Stimulated activated CD8-positive, alpha-beta memory T cell treated with anti-CD3 and anti-CD28 coated beads, Interleukin-12 subunit alpha, Interleukin-12 subunit beta, amount 100 ng/mL, for 24 hours (primary cell): ENCODE data around the gene CCDC197.

ENCODE experiments used
- DNase-seq: peaks from one replicate; pipeline ENCODE4 v3.0.0-alpha.2; 2020; ENCODE audit errors: extremely low read depth

The CCDC197 gene

DNA sequence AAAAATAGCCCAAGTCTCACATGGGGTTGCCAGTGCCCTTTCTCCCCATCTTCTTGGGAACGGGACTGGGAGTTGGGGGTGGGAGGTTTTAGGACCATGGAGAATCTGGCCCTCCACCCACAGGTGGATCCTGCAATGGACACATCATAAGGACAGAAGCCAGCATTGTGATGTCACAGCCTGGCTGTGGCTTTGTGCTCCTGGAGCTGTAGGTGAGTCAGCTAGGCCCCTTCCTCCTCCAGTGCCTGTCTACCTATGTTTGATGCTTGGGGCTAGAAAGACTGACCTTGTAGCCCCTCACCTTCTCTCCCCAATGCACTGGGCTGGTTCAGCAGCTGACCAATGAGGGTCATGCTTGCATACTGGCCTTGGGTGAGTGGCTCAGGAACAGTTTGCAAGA, at the start of gene CCDC197:
TSS of gene CCDC197 (plus strand) at position 220 of the 400 bp plus-strand sequence. CDS start 831 bp downstream, outside the sequence.
- DNase-seq, result no peak

DNA sequence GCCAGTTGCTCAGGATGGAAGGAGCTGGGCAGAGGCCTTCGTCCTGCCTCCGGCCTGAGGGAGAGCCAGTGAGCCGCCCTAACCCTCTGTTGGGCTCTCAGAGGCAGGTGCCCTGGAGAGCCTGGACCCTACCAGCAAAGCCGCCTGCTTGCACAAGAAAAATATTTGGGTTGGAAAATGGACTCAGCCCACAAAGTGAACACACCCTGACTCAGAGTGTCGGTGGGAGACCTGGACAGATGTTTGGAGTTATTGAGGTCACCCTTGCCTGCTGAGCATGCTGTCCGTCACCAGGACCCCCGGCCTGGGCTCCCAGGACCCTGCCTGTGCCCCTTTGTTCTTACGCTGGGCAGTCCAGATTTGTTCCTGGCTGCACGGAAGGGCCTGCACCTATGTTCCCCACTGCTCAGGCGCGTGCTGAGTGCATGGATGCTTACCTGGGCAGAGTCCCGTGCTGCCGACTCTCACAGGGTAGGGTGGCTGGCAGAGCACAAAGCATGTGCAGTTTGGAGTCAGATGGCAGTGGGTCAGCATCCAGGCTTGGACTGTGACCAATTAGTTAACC, 47.5 kb upstream of the CCDC197 start:
- no peak for DNase-seq

DNA sequence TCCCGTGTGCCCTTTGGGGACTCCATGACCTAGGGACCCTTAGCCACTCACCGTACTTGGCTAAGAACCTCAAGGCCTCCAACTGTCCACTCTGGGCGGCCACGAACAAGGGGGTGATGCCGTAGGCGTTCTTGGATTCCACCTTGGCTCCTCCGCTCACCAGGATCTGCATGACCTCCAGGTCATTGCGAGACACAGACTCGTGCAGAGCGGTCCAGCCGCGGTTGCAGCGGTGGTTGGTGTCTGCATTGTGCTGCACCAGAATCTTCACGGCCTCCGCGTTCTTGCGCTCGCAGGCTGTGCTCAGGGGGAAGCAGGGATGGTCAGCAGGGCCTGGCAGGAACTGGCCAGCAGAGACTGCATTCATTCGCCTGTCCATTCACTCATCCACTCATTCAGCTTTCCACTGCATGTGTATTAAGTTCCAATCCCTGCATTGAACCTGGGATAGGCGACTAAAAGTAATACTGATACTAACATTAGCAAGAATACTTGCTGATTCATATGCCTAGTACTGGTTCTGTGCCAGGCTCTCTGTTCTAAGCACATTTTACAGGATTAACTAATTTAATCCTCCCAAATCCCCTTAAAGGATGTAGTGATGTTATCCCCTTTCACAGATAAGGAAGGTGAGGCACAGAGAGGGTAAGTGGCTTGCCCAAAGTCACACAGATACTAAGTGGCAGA, 46.0 kb upstream of the CCDC197 start:
- no peak for DNase-seq

- DNase-seq, result no peak
Observed at GRCh38 chr14:93951635-93952540, 45.2 kb upstream of the CCDC197 start.

DNA sequence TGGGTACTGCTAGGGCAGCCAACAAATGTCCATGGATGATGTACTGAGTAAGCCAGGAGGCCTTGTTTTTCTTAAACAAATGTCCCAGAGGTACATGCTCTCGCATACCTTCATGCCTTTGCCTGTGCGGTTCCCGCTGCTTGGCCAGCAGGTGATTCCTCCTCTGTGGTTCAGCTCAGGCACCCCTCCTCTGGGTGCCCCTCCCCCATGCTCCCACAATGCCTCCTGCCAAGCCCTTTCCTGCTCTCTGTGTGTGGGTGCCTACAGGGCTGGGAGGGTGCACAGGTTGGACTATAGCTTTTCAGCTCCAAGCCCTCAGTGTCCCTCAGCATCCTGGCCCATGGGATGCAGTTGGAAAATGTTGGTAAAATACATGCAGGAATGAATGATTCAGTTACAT, 44.3 kb upstream of the CCDC197 start:
- no peak for DNase-seq

DNA sequence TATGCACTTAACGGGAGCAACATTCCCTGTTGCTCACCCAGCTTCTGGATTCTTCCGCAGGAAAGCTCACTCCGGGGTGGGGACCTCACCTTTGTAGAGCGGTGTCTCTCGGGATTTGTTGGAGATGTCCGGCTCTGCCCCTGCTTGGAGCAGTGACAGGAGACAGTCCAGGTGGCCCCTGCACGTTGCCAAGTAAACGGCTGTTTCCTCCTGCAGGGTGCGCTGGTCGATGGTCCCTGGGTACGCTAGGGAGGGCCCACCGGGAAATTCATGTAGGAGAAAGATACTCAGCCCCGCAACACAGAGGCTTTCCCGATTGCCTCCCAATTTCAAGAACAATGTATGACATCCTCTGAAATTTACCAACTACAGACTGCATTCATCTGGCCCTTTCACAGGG, 43.8 kb upstream of the CCDC197 start:
- DNase-seq, result no peak

DNA sequence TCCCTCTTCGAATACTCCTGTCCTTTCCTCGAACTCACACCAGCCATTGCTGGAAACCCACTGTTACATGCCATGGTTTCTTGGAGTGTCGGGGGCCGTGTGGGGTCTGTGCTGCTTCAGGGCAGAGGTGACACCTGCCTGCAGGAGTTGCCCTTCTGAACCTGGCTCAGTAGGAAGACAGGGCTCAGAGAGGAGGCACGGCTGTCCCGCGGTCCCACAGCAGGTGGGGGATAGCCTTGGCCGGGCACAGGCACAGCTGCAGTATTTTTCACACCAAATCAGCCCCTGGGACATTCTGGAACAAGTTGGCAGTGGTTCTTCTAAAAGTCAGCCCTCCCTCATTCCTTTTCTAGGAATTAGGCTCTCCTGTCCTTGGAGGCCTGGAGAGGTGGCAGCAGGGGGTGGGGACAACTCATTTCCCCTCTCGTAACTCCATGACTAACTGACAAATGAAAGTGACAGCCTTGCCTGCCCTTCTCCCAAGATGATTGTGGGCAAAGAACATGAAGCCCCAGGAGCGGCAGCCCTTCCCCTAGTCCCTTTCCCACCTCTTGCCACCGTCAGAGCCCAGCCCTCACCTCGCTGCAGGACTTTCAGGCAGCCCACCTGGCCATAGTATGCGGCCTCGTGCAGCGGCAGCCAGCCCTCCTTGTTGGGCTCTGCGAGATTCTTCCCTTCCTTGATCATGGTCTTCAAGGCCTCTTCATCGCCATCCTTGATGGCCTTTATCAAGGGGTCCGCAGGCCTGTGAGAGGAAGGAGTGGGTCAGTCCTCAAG, 43.2 kb upstream of the CCDC197 start:
- no peak for DNase-seq

GRCh38 chr14:93954516-93954830, 42.6 kb upstream of the CCDC197 start:
- no peak for DNase-seq

DNA sequence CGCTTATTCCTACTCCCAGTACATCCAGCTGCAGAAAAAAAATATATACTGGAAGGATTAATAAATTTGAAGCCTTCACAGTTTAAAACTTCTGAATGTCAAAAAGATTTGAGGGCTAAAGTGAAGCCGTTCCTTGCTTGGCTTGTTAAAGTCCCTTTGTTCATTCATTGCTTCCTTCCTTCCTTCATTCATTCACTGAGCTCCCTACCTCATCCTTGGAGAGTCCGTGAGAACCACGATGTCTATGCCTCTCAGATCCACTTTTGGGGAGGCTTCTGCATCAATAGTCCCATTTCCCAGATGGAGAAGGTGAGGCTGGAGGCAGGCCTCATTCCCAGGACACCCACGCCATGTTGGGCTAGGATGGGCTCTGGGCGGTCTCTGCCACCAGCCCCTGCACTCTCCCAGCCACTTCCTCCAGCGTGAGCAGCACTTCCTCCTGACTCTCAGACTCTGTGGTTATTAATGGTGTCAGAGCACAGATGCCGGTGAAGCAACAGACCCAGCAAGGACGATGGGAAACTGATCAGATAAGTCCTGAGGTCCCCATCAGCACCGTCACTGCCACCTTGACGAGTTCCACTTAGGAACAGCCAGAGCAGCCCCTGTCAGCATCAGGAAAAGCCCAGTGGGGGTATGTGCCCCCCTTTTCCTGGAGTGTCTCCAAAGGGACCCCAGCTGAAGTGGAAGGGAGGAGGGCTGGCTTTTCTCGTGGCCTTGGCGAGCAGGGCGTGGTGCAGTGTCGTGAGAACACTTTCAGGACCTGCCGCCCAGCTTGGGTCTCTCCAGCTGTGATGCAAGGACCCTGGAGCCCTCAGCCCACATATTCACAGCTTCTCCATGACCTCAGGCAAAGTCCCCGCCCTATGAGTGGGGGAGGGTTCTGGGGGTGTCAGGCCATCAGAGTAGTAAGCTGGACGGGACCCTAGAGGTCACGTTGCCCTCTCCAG, 41.9 kb upstream of the CCDC197 start:
- no peak for DNase-seq

DNA sequence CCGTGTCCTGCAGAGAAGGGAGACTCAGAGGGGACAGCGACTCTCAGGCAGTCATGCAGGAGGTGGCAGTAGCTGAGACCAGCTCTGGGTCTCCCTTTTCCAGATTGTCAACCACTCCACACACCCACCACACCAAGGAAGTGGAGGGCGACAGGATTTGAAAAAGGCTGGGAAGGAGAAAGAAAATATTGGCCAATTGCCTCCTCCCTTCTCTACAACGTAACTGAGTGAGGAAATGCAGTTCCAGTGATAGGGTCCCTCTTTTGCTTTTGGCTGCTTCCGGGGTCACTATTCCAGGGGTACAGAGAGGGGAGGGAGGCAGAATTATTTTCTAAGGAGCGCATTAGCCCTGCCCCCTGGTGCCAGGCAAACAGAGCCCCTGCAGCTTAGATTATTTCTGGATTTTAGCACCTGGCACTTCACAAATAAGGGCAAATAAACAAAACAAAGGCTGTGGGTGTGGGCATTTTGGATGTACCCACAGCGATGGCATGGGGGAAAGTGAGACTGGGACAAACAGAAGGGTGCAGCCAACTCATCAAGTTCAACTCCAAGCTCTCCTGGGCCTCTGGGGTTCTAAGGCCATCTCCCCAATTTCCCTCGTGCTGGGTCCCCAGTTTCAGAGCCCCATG, 41.1 kb upstream of the CCDC197 start:
- no peak for DNase-seq

DNA sequence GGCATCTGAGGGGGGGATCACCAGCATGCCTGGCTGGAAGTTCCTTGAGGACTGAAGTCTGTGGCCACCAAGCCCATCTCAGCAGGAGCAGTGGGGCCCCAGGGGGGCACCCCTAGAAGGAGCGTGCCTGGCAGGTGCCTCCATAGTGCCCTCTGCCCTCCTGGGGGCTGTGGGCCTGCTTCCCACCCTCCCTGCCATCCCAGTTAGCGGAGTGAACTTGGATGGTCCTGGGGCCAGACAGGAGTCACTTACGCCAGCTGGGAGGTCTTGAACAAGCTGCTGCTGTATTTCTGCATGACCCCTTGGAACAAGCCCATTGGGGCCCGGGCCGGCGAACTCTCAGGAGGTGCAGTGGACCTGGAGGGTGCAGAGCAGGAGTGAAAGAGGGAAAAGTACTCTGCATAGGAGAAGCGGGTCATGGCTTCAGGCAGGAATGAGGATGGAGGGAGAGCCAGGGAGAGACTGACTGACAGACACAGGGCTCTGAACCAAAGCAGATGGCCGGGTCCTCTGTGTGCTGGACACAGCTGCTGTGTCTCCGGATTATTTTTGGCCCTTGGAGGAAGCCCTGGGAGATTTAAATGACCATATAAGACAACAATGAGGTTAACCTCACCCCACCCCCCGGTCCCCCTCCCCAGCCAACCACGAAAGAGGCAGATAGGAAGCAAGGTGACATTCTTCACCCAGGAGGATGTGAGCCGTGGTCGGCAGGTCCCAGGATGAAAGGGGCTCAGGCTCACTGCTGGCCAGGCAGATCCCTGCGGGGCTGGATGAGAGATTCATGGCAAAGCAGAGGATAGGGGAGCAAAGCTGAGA, 40.4 kb upstream of the CCDC197 start:
- DNase-seq, result no peak

GRCh38 chr14:93957333-93957710, 39.8 kb upstream of the CCDC197 start:
- no peak for DNase-seq

GRCh38 chr14:93957751-93958566, 39.1 kb upstream of the CCDC197 start:
- DNase-seq, result no peak

DNA sequence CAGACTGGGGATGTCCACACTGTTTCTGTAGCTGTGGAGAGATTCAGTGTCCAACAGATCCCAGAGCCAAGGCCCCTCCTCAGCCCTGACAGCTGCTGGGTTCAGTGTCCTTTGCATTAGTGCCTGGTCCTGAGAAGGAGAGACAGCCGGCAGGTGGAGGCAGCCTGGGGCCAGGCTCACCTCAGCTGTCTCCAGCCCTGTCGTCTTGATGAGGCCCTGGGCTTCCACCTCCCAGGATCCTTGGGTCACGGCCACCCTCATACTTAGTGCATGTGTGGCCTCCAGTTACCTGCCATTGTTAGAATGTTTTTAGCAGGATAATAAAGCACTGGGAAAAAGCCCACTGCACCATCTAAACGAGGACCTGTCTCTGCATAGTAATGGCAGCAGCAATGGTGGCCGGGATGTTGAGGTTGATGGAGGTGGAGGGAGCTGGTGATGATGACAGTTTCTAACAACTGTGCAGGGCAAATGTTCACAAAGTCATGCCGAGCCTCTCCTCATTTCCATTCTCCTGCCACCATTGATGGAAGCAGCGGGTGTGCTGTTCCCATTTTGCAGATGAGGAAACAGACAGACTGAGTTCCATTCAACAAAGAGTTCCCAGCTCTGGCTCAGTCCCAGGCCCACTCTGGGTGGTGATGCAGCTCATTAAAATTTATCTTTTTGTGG, 38.4 kb upstream of the CCDC197 start:
- no peak for DNase-seq

DNA sequence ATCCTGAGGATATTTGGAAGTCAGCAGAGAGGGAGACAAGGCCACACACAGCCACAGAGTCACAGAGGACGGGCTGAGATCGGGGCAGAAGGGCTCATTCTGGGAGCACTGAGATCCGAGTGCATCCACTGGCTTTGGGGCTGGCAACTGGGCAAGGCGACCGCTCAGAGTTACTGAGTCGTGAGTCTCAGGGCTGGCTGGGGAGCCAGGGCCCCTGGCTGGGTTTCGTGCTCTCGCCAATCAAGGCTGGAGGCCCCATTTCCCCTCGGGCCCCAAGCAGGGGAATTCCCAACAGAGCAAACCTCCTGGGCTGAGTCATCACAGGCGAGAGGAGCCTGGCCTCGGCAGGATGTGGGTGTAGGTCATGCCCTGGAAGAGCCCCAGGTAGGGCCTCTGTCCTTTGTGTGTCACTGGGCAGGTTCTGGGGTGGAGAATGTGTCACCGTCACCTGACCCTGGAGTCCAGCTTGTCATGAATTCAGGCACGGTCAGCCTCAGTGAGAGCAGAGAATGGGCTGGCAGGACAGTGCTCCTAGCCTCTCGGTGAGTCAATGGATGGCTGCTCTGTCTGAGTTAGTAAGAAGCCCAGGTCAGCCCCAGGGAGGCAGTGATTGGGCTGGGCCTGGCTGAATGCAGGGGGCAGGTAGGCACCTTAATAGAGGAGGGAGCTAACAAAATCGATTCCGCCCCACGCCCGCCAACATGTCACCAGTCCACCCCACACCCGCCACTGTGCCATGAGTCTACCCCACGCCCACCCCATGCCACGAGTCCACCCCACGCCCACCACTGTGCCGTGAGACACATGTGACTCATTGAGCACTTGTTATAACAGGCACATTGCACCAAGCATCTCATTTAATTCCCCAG, 37.6 kb upstream of the CCDC197 start:
- DNase-seq, result peak; percentile 81

DNA sequence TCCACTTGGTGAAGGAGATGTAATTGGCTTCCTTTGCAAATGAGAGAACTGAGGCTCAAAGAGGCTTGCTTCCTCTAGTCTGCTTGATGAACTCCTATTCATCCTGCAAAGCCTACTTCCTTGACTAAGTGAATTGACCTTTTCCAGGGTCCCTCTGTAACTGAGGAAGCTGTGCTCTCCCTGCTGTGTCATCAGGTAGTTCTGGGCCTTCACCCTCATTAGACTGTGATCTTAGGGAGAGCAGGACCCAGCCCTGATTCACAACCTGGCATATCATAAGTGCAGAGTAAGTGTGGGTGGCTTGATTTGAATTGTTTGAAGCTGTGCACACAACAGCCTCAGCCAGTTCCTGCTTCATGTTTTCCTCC, 37.0 kb upstream of the CCDC197 start:
- no peak for DNase-seq

GRCh38 chr14:93960774-93961438, 36.2 kb upstream of the CCDC197 start:
- DNase-seq, result no peak
